Posterior vena cava (tissue), 2 donors: ENCODE measurements around the gene PLEKHA7. TPM values are rescaled to one million over a fixed set of nuclear protein-coding genes. Genes with fewer than 3 reads are reported as not detected.
"Not testable (repeated sequence)": the region's sequence is repeated elsewhere in the genome, so short reads cannot be mapped to it uniquely, and the experiment has no call there.

Source experiments
- DNase-seq: peaks from one replicate; pipeline ENCODE4 v3.0.0-alpha.2; 2020; ENCODE audit warnings: low spot score
- intact Hi-C, 2 donors: fragments of 100-400 bp; cut with DNase I; formaldehyde crosslinking; loops; one replicate each; pipeline versions ENCODE4 v1.14.1 to v1.14.2; 2022 to 2023
- total RNA-seq, 2 donors: library from RNA; stranded (reverse); fragmentation: NEBNext Ultra II Directional; extraction: Animal tissue kit (Norgen Biotek cat#: 25700); gene quantifications; one replicate each; pipeline ENCODE4 v1.2.1, GENCODE V29; 2021
- donor health status: DM: yes; HTN: yes; CAD: no.
- donor health status: DM: yes; HTN: yes; CAD: no.

Gene PLEKHA7
- total RNA-seq, 2 donors from 2014 or later, result 9.0 to 10.7 TPM

DNA sequence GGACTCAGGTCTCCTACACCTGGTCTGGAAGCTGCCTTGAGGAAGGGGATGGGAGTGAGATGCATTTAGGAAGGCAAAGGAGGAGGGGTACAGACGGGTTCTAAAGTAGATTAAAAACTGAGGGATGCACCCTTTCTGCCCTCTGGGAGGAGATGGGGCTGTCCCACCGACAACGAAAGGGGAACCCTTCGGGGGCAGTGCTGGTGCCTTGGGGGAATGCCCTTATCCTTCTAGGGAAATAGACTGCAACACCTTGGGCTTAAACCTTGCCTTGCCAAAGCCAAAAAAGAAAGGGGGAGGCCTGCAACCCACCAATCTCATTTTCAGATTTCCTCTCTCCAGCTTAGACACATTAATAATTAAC is 89.8 kb downstream of the PLEKHA7 start:
- DNase-seq, result no peak
- intact Hi-C loops, result loop anchor here in 1 of 2 donors (10.0 kb wide), 1 partner anchor 140 kb away; no protein-coding TSS in a partner anchor

DNA sequence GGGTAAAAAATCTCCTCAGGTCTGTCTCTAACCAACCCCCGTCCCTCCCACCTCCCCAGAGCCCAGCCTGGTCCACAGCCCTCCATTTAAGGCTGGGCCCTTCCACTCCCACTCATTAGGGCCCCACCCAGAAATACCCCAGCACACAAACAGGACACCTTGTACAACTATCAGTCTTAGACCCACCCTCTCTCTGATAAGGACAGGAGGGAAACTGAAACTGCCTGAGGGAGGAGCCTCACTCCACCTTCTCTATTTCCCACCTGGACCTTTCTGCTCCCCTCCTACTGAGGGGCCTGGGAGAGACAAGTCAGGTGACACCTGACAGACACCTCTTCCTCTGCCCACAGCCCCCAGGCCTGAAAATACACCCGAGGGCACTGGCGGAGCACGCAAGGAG is 90.2 kb downstream of the PLEKHA7 start:
- DNase-seq, result no peak
- intact Hi-C loops, result loop anchor here in 1 of 2 donors (10.0 kb wide), 1 partner anchor 141 kb away; no protein-coding TSS in a partner anchor

DNA sequence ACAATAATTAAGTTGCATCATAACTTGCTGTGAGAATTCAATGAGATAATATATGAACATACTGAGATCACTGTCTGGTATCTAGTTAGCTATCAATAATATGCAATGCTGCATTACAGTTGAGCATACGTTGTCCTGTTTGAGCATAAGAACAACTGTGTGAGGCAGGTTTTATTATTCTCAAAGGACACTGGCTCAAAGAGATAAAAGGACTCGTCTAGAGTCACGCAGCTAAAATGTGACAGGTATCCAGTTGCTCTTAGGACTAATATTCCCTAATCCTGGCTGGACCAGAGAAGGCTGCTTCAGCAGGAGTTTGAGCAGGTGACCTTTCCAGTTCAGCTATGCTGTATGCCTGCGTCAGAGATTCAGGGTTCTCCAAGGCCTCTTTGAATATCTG is 92.5 kb downstream of the PLEKHA7 start:
- DNase-seq, result no peak
- intact Hi-C loops, result loop anchor here in 1 of 2 donors (10.0 kb wide), 1 partner anchor 143 kb away; no protein-coding TSS in a partner anchor

DNA sequence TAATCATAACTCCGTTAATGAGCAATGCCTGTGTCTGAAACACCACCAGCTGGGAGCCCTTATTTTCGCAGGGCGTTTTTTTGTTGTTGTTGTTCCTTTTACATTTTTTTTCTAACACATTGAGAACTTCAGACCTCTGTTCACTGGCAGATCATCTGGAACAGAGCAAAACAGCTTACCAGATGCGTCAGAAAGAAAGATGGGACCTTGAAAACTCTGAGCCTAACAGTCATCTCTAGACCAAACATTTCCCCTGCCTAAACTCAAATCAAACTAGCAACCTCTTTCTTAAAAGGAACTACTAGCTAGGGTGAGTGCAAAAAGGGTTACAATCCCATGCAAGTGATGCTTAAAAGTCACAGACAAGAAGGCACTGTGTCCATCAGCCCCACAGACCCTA is 93.2 kb downstream of the PLEKHA7 start:
- intact Hi-C loops, result loop anchor here in 1 of 2 donors (10.0 kb wide), 1 partner anchor 144 kb away; no protein-coding TSS in a partner anchor
- no peak for DNase-seq

DNA sequence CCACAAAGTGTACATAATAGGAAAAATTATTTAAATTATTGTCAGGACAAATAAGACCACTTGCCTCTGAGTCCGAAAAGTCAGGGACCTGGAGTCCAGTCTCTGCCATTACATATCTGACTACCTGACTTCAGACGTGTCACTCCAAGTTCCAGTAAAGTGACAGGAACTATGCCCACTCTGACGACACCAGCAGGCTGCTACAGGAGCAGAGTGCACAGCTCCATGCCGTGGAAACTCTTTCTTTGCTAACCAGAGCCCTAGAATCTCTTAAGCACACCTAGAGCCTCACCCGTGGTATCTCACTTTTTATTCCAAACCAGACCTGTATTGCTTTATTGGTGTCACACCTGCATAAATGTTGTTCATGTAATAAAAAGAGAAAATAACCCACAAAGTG is 93.7 kb downstream of the PLEKHA7 start:
- DNase-seq, result no peak
- intact Hi-C loops, result loop anchor here in 1 of 2 donors (10.0 kb wide), 1 partner anchor 144 kb away; no protein-coding TSS in a partner anchor

DNA sequence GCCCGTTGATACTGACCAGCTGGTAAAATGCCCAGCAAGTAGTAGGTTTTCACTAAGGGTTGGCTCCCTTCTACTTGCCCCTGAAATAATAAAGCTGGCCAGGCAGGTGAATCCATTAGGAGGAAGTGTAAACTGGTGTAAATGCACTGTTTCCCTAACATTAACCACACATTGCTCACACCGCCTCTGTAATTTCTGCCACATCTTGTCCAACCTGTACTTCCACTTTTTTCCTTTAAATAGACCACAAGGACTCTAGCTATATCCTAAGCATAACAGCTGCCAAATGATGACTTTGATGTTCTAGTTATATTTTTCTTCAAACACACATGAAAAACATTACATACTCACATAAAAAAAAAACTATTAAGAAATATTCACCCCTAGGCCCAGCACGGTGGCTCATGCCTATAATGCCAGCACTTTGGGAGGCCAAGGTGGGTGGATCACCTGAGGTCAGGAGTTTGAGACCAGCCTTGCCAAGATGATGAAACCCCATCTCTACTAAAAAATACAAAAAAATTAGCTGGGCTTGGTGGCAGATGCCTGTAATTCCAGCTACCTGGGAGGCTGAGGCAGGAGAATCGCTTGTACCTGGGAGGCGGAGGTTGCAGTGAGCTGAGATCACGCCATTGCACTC is 95.6 kb downstream of the PLEKHA7 start:
- DNase-seq, intact Hi-C loops: not testable (repeated sequence)

DNA sequence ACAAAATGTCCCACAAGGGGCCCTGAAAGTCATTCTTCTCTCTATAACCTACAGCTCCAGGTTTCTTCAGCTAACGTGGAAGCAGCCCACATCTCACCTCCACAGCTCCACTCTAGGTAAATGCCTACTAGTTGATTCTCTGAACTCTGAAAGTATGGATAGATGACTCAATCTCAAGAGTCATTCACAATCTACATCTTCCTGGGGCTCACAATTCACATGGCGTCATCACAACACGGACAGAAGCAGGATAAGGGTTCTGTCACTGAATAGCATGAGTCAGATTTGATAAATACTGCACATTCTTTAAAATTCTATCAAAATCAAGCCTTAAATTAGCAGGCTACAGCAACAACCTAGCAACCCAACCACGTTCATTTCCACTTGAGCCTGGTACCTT is 96.3 kb downstream of the PLEKHA7 start:
- no peak for DNase-seq
- intact Hi-C loops, result no loop called here

DNA sequence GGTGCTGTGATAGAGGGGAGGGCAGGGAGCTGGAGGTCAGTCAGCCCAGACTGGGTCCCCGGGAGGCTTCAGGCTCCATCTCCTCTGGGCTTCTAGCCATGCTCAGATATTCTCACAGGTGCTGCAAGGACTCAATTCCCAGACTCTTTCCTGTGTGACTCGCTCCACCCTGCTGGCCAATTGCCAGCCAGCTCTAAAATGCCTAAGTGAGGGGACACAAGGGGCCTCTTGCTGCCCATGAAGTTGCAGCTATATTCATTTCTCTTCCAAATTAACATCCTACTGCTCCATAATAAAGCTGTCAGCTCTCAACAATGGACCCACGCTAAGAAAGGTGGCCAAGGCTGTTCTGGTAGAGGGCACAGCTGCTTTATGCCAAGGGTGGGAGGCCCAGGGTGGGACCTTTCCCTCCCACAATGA is 101.5 kb downstream of the PLEKHA7 start:
- DNase-seq, result no peak
- intact Hi-C loops, result no loop called here

DNA sequence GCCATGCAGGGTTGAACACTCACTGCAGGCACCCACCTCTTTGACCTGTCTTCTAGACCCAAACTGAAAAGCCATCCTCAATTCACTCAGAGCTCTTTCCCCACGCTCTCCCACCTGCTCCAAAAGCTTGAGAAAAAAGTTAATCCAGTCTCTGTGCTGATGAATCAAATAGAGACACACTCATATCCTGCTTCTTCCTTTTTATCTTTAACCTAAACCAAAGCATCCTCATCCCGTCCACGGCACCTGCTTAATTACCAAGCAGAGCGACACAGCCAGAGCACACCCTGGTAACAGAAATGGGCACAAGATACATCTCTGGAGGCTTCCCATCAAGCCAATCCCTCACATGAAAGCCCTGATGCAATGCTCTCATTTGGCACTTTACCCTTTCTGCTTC is 102.6 kb downstream of the PLEKHA7 start:
- intact Hi-C loops, result no loop called here
- DNase-seq, result no peak

DNA sequence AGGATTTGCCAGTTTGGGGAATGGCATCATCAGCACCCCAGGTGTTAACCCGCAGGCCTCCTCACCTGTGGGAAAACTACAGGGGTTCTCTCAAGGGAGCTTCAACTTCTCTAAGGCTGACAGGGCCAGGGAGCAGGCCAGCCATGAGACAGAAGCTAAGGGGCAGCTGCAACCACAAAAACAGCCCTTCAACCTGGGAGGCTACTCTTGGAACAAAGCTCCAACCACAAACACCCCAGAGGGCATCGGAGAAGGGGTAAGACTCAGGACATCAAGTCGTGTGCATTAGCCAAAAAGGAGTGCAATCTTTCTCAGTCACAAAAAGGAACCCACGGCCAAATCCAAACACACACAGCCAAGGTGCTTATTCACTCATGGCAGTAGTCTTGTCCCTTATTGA is 103.0 kb downstream of the PLEKHA7 start:
- no peak for DNase-seq
- intact Hi-C loops, result no loop called here

DNA sequence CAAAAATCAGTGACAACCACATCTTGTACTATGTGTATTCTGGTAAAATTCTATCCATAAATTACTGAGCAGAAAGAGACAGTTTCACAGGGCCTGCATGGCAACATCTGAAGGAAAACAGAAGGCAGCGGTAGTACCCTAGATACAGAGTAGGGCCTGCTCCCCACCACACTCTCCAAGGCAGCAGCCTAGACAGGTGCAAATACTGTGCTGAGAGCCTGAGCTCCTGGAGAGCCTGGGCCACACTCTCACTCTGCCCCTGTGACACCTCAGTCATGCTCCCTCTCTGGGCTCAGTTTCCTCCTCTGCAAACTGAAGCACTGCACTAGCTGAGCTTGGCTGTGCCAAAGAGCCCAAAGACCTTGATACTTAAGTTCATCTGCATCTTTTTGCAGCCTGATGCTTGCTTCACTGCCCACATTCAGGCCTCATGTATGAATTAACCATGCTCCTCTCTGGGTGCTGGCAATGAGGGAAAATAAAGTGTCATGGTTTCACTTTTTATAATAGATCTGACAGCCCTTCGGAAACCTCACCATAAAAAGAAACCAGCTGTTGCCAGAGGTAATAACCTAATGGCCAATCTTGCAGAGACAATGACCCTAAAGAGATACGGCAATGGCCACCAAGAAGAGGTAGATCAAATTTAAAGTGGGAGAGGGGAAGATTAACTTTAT is 104.7 kb downstream of the PLEKHA7 start:
- intact Hi-C loops, result no loop called here
- DNase-seq, result no peak

DNA sequence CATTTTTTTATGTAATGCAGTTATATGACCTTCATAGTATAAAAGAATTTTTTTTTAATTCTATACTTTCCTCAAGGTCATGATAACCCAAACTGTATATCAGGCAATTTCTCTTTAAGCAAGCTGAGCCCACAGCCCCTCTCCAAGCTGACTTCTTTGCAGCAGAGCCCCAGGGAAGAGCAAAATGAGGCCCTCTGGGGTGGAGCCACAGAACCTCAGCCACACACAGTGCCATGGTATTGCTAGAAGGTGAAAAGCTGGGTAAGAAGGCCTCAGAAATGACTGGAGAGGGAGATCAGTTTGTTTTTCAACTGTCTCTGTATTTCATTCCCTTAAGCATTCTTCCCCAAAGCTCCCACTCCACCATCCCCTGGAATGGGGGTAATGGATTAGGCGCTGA is 108.8 kb downstream of the PLEKHA7 start:
- DNase-seq, result no peak
- intact Hi-C loops, result no loop called here

DNA sequence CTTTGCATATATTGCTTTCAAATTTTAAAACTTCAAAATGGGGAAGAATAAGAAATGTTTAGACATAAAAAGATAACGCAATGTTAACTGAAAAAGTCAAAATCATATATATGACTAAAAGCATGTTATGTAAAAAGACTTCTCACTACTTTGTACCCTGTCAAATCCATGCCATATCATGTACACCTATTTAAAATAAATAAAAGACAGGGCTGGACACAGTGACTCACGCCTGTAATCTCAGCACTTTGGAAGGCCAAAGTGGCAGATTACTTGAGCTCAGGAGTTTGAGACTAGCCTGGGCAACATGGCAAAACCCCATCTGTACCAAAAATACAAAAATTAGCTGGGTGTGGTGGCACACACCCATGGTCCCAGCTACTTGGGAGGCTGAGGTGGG is 109.5 kb downstream of the PLEKHA7 start:
- intact Hi-C loops, DNase-seq: not testable (repeated sequence)

DNA sequence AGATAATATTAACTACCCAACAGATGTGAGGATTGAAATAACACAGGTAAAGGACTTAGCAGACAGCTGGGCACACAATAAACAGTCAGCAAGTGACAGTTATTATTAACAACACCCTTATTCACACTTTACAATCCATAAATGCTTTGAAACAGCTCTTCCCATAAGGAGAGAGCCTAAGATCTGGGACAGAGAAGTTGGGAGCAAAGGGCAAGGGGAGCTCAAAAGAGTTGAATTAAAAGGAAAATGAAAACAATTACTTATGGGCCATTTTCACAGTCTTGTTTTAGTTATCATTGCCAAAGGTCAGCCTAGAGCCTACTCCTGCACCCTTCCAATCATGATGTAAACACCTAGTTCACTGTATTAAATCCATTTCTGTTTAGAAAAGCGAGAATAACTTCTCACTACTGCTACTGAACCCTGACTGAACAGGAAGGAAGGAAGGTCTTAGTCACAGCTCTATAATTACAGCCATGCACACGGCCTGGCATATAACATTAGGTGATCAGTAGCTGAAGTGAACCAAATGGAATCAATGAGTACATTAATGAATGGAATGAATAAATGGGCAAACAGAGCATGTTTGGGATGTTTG is 111.3 kb downstream of the PLEKHA7 start:
- no peak for DNase-seq
- intact Hi-C loops, result no loop called here

DNA sequence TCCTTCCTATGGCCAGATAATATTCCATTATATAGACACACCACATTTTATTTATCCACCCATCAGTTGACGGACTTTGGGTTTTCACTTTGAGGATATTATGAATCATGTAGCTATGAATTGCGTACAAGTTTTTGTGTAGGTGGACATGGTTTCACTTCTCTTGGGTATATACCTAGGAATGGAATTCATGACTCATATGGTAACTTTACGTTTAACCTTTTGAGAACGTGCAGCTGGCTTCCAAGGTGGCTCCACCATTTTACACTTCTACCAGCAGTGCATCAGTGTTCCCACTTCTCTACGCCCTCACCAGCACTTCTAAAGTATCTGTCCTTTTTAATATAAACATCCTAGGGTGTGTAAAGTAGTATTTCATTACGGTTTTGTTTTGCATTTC is 112.0 kb downstream of the PLEKHA7 start:
- DNase-seq, result no peak
- intact Hi-C loops, result no loop called here

DNA sequence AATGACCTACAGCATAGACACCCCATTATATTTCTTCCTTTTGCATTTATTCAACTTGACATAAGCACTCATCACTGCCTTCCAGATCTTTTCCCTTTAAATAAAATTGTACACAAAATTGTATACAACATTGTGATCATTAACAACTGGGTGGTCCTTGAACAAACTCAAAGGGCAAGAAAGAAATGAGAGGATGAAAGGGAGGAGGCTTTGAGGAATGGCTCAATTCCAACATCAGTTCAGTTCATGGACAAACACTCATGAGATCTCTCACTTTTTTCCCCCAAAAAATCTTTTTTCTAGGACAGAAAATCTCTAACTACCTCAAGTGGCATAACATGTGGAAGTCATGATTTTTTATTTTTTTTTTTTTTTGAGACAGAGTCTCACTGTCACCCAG is 113.7 kb downstream of the PLEKHA7 start:
- intact Hi-C loops, result no loop called here
- DNase-seq, result no peak

DNA sequence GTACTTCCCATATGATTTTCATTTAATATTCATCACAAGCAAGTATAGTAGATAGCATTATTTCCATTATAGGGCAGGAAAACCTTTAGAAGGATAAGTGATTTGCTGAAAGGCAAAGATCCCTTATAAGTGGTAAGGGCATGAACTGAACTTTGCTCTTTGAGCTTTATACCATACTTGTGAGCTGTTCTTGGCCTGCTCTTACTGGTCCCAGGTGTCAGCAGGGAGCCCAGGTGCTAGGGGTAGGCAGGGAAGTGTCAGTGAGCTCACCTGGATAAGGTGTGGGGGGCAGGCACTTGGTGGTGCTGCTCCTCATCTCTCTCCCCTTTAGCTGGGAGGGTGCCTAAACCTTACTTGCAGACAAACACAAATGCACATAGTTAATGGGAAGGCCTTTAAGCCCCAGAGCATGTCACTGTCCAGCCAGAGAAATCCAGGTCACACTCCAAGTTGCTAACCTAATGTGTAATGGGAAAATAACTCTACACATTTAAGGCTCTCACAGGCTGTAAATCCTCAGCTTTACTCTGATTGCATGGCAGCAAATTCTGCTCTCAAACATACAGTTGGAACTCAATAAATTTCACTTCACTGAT is 114.4 kb downstream of the PLEKHA7 start:
- intact Hi-C loops, result no loop called here
- DNase-seq, result no peak

DNA sequence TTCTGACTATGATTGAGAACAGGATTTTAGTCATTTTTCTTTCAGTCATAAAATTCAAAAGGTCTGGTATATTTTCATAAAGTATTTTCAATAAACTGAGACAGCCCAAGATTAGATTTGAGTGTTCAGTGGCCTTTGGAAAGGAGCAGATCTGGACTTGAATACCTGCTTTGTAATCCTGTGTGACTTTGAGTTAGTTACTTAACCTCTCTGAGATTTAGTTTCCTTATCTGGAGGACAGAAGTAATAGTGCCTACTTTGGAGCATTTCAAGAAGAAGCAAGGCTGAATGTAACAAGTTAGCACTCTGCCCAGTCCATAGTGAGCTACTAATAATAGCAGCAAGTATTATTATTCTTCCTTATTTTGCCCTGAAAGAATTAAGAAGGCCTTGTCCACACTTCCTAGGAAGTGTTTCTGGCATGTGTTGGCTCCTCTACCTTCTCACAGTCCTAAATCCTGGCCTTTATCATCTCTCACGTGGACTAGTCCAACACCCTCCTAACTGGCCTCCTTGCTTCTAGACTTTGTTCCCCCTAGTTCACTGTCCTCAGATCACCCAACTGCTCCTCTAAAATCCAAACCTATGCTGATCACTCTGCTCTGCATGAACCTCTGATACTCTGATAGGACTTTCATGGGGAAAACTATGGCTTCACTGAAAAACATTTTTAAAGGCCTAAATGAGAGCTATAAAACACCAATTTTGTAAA is 115.8 kb downstream of the PLEKHA7 start:
- DNase-seq, result no peak
- intact Hi-C loops, result no loop called here

DNA sequence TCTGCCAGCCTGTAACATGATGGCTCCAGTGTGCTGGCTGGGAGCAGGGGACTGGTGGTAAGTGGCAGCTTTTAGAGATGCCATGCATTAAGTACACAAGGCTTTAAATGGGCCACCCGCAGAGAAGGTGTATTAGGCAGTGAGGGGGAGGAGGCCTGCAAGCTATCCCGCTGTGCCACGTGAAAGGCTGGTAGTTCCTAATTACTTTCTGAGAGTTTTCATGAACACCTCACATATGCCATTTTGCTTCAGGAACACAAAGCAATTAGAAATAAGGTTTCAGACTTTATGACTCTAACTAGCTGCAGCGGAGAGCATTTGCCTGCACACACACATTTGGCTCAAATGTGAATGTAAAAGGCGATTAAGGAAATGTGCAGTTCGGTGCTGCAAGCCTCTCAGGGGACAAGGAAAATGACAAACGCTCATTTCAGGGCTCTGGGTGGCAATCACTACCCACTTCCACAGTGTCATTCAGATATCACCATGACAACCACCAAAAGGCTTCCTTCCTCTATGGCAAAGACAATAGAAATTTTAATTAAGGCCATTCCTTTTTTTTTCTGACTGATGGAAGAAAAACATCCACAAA is 116.6 kb downstream of the PLEKHA7 start:
- DNase-seq, result no peak
- intact Hi-C loops, result no loop called here
